HG02840 (cell line): ENCODE data around the gene KLHL35.
"Not testable (repeated sequence)": the region's sequence is repeated elsewhere in the genome, so short reads cannot be mapped to it uniquely, and the experiment has no call there.

ENCODE experiments used
- ATAC-seq: cut with Tn5 transposase; IDR thresholded peaks from one replicate; pipeline ENCODE4 v1.9.1; 2021; ENCODE audit warnings: mild to moderate bottlenecking, moderate library complexity, moderate number of reproducible peaks; ENCODE audit not compliant: unreplicated experiment, low FRiP score

Gene KLHL35

GRCh38 chr11:75427181-75427580, 5.8 kb downstream of the KLHL35 start:
- no peak for ATAC-seq

- no peak for ATAC-seq
Measured at GRCh38 chr11:75426720-75427086, 6.3 kb downstream of the KLHL35 start.

GRCh38 chr11:75425422-75425821, 7.6 kb downstream of the KLHL35 start:
- no peak for ATAC-seq

GRCh38 chr11:75424396-75424795, 8.6 kb downstream of the KLHL35 start:
- no peak for ATAC-seq

GRCh38 chr11:75423721-75424120, 9.3 kb downstream of the KLHL35 start:
- no peak for ATAC-seq

GRCh38 chr11:75422248-75423231, 10.5 kb downstream of the KLHL35 start:
- no peak for ATAC-seq

- ATAC-seq, result no peak
Measured at GRCh38 chr11:75421902-75422247, 11.1 kb downstream of the KLHL35 start.

- no peak for ATAC-seq
Measured at GRCh38 chr11:75421035-75421602, 11.9 kb downstream of the KLHL35 start.

GRCh38 chr11:75420224-75421034, 12.6 kb downstream of the KLHL35 start:
- no peak for ATAC-seq

- no peak for ATAC-seq
Measured at GRCh38 chr11:75413864-75414263, 19.1 kb downstream of the KLHL35 start.

- ATAC-seq, result not testable (repeated sequence)
Measured at GRCh38 chr11:75413146-75413545, 19.9 kb downstream of the KLHL35 start.

GRCh38 chr11:75409971-75410370, 23.0 kb downstream of the KLHL35 start:
- ATAC-seq, result not testable (repeated sequence)

- no peak for ATAC-seq
Measured at GRCh38 chr11:75408957-75409219, 24.1 kb downstream of the KLHL35 start.

GRCh38 chr11:75406338-75406777, 26.6 kb downstream of the KLHL35 start:
- no peak for ATAC-seq

- no peak for ATAC-seq
Measured at GRCh38 chr11:75403983-75404658, 28.9 kb downstream of the KLHL35 start.

GRCh38 chr11:75403037-75403436, 30.0 kb downstream of the KLHL35 start:
- no peak for ATAC-seq

- ATAC-seq, result no peak
Measured at GRCh38 chr11:75402002-75402773, 30.8 kb downstream of the KLHL35 start.

- ATAC-seq, result no peak
Measured at GRCh38 chr11:75400146-75400865, 32.7 kb downstream of the KLHL35 start.
